Choroid plexus epithelial cell (primary cell): Measurements from ENCODE around the gene TMEM178A.
A peak's percentile ranks its signal among the peaks of the same experiment; 100 is the strongest.

Source experiments
- DNase-seq: peaks from one replicate; pipeline ENCODE4 v3.0.0-alpha.2; 2010; ENCODE audit warnings: low read depth
- H3K4me3 ChIP-seq: 2 replicates; pipeline ENCODE4 v1.5.1; 2011; ENCODE audit warnings: low read depth, mild to moderate bottlenecking, control low read depth, low read length, moderate library complexity
- CTCF ChIP-seq: conservative IDR thresholded peaks from 2 replicates; pipeline ENCODE4 v1.5.1; 2011; ENCODE audit warnings: low read depth, mild to moderate bottlenecking, control low read depth, inconsistent platforms, low read length, moderate library complexity

The TMEM178A gene

GRCh38 chr2:39728941-39729351, 63.2 kb downstream of the TMEM178A start:
- peak; percentile 73 for DNase-seq
- TF ChIP-seq CTCF: peak; percentile 87
- H3K4me3 ChIP-seq: no peak overlapping the region

GRCh38 chr2:39730276-39730675, 64.6 kb downstream of the TMEM178A start:
- TF ChIP-seq CTCF: no peak
- no peak overlapping the region for H3K4me3 ChIP-seq
- DNase-seq: no peak

GRCh38 chr2:39730685-39731302, 65.1 kb downstream of the TMEM178A start:
- peak; percentile 73 for TF ChIP-seq CTCF
- no peak overlapping the region for H3K4me3 ChIP-seq
- peak; percentile 65 for DNase-seq

- H3K4me3 ChIP-seq: no peak overlapping the region
- DNase-seq: no peak
- TF ChIP-seq CTCF: no peak
These were observed 65.8 kb downstream of the TMEM178A start for GRCh38 chr2:39731546-39731945.

- H3K4me3 ChIP-seq: no peak overlapping the region
- peak; percentile 20 for DNase-seq
These were observed 66.8 kb downstream of the TMEM178A start for GRCh38 chr2:39732482-39732881.

GRCh38 chr2:39733070-39733674, 67.5 kb downstream of the TMEM178A start:
- no peak for DNase-seq
- H3K4me3 ChIP-seq: no peak overlapping the region
- TF ChIP-seq CTCF: no peak

More at GRCh38 chr2:39732482-39732881, 66.8 kb downstream of the TMEM178A start:
- no peak for TF ChIP-seq CTCF

- no peak for TF ChIP-seq CTCF
- no peak overlapping the region for H3K4me3 ChIP-seq
- no peak for DNase-seq
These were observed 68.7 kb downstream of the TMEM178A start for GRCh38 chr2:39734445-39734844.
